Thyroid gland (tissue), 4 donors: ENCODE data around the gene NR2C2.

Source experiments
- CTCF ChIP-seq, 6 experiments: fragments of 200-600 bp in 3 of 6; fragments of 450-650 bp in 3 of 6; sonication (generic) in 3 of 6; IDR thresholded peaks; one replicate each; pipeline ENCODE4 v1.5.1; 2016 to 2019; ENCODE audit warnings: antibody characterized with exemption in 6 of 6, mild to moderate bottlenecking in 2 of 6, inconsistent platforms in 1 of 6, moderate library complexity in 1 of 6
- POLR2A ChIP-seq, 2 donors: fragments of 450-650 bp; IDR thresholded peaks; one replicate each; pipeline ENCODE4 v1.6.1; 2017; ENCODE audit warnings: antibody characterized with exemption in 2 of 2, mild to moderate bottlenecking in 2 of 2, moderate library complexity in 1 of 2

GRCh38 chr3:15043408-15044171, 96.2 kb downstream of the NR2C2 start:
- TF ChIP-seq CTCF (IDR thresholded peaks at IDR 0.05): no peak
- no peak for TF ChIP-seq POLR2A (IDR thresholded peaks at IDR 0.05)
